ENCODE results near the gene NVL. TPM values are rescaled to one million over a fixed set of nuclear protein-coding genes. Genes with fewer than 3 reads are reported as not detected.

NVL gene
- total and polyA plus RNA-seq, 4 donors: 12.8 to 41.5 (median 29.1) TPM

GRCh38 chr1:224216382-224216781 lies 113.6 kb downstream of the NVL start:
- ATAC-seq (ENCODE audit: insufficient read depth, low FRiP score) (no peak), DNase-seq (no peak)
- Histone ChIP-seq H3K4me3 (no peak overlapping the region), H3K36me3 (ENCODE audit: control insufficient read depth in 4 of 4, insufficient read depth in 4 of 4, low read length in 4 of 4) (no peaks in the 10 kb centered on the region), H3K27me3 (ENCODE audit: control insufficient read depth in 3 of 3, insufficient read depth in 3 of 3, low read length in 2 of 3) (no peaks in the 10 kb centered on the region), H3K9ac (ENCODE audit: insufficient read depth in 1 of 2, low read length in 2 of 2) (no peak overlapping the region), H3K9me3 (ENCODE audit: control insufficient read depth in 4 of 4, insufficient read depth in 3 of 4, low read length in 3 of 4) (no peaks in the 10 kb centered on the region), H3K27ac (ENCODE audit: low read depth in 1 of 2, low read length in 1 of 2) (no peak overlapping the region), H3K4me1 (ENCODE audit: control insufficient read depth in 5 of 5, insufficient read depth in 5 of 5, low read length in 5 of 5) (peaks cover 0 to 6% (median 3%) of the 10 kb centered on the region in 5 donors)
- TF ChIP-seq CTCF (IDR thresholded peaks at IDR 0.05; ENCODE audit: control extremely low read depth, extremely low read depth): no peak
- WGBS, 2 donors: 94 to 97% methylated on average over 8 of the region's 8 CpGs

- Histone ChIP-seq H3K27me3 (ENCODE audit: control insufficient read depth in 3 of 3, insufficient read depth in 3 of 3, low read length in 2 of 3) (no peaks in the 10 kb centered on the region), H3K4me1 (ENCODE audit: control insufficient read depth in 5 of 5, insufficient read depth in 5 of 5, low read length in 5 of 5) (peaks cover 0 to 10% (median 2%) of the 10 kb centered on the region in 5 donors), H3K36me3 (ENCODE audit: control insufficient read depth in 4 of 4, insufficient read depth in 4 of 4, low read length in 4 of 4) (no peaks in the 10 kb centered on the region), H3K9ac (ENCODE audit: insufficient read depth in 1 of 2, low read length in 2 of 2) (no peak overlapping the region), H3K4me3 (no peak overlapping the region), H3K27ac (ENCODE audit: low read depth in 1 of 2, low read length in 1 of 2) (peak overlapping the region in 1 of 2 donors; percentile 72), H3K9me3 (ENCODE audit: control insufficient read depth in 4 of 4, insufficient read depth in 3 of 4, low read length in 3 of 4) (no peaks in the 10 kb centered on the region)
- DNase-seq (no peak), ATAC-seq (ENCODE audit: insufficient read depth, low FRiP score) (peak; percentile 16)
- no peak for TF ChIP-seq CTCF (IDR thresholded peaks at IDR 0.05; ENCODE audit: control extremely low read depth, extremely low read depth)
- 68 to 86% methylated on average over 4 of the region's 4 CpGs for WGBS, 2 donors
Measured at GRCh38 chr1:224213438-224214119, 116.4 kb downstream of the NVL start.

- no peaks in the 10 kb centered on the region for H3K9me3 ChIP-seq (ENCODE audit: control insufficient read depth in 4 of 4, insufficient read depth in 3 of 4, low read length in 3 of 4)
- no peak overlapping the region for H3K9ac ChIP-seq (ENCODE audit: insufficient read depth in 1 of 2, low read length in 2 of 2)
- ATAC-seq (ENCODE audit: insufficient read depth, low FRiP score): no peak
- WGBS, 2 donors: 91 to 94% methylated on average over 13 of the region's 13 CpGs
- no peaks in the 10 kb centered on the region for H3K27me3 ChIP-seq (ENCODE audit: control insufficient read depth in 3 of 3, insufficient read depth in 3 of 3, low read length in 2 of 3)
- no peak for TF ChIP-seq CTCF (IDR thresholded peaks at IDR 0.05; ENCODE audit: control extremely low read depth, extremely low read depth)
- H3K36me3 ChIP-seq (ENCODE audit: control insufficient read depth in 4 of 4, insufficient read depth in 4 of 4, low read length in 4 of 4): no peaks in the 10 kb centered on the region
- peaks cover 0 to 8% (median 2%) of the 10 kb centered on the region in 5 donors for H3K4me1 ChIP-seq (ENCODE audit: control insufficient read depth in 5 of 5, insufficient read depth in 5 of 5, low read length in 5 of 5)
- no peak overlapping the region for H3K27ac ChIP-seq (ENCODE audit: low read depth in 1 of 2, low read length in 1 of 2)
- DNase-seq: no peak
- H3K4me3 ChIP-seq: no peak overlapping the region
Measured at GRCh38 chr1:224212618-224213061, 117.3 kb downstream of the NVL start.
